Adipocyte (in vitro differentiated cells): ENCODE results near the gene ARL11.
"Not testable (repeated sequence)": the region's sequence is repeated elsewhere in the genome, so short reads cannot be mapped to it uniquely, and the experiment has no call there.

Experiments
- DNase-seq: peaks from one replicate; pipeline ENCODE4 v3.0.0-alpha.2; 2015; ENCODE audit warnings: low read depth
- H3K27me3 ChIP-seq: replicated peaks from 2 replicates; pipeline ENCODE4 v1.7.0; 2013; ENCODE audit warnings: mild to moderate bottlenecking, low read length, moderate library complexity; ENCODE audit not compliant: control insufficient read depth, insufficient read depth
- H3K36me3 ChIP-seq: 2 replicates; pipeline ENCODE4 v1.7.0; 2013; ENCODE audit warnings: low read length, mild to moderate bottlenecking, moderate library complexity; ENCODE audit not compliant: control insufficient read depth, insufficient read depth, severe bottlenecking
- H3K4me1 ChIP-seq: 2 replicates; pipeline ENCODE4 v1.7.0; 2013; ENCODE audit warnings: mild to moderate bottlenecking, low read length, moderate library complexity; ENCODE audit not compliant: control insufficient read depth, insufficient read depth
- H3K4me3 ChIP-seq: 2 replicates; pipeline ENCODE4 v1.7.0; 2013; ENCODE audit warnings: mild to moderate bottlenecking, low read length, moderate library complexity
- H3K9ac ChIP-seq: 2 replicates; pipeline ENCODE4 v1.7.0; 2013; ENCODE audit warnings: mild to moderate bottlenecking, low read length, moderate library complexity
- H3K9me3 ChIP-seq: 2 replicates; pipeline ENCODE4 v1.7.0; 2013; ENCODE audit warnings: mild to moderate bottlenecking, low read length, moderate library complexity; ENCODE audit not compliant: control insufficient read depth

The ARL11 gene

DNA sequence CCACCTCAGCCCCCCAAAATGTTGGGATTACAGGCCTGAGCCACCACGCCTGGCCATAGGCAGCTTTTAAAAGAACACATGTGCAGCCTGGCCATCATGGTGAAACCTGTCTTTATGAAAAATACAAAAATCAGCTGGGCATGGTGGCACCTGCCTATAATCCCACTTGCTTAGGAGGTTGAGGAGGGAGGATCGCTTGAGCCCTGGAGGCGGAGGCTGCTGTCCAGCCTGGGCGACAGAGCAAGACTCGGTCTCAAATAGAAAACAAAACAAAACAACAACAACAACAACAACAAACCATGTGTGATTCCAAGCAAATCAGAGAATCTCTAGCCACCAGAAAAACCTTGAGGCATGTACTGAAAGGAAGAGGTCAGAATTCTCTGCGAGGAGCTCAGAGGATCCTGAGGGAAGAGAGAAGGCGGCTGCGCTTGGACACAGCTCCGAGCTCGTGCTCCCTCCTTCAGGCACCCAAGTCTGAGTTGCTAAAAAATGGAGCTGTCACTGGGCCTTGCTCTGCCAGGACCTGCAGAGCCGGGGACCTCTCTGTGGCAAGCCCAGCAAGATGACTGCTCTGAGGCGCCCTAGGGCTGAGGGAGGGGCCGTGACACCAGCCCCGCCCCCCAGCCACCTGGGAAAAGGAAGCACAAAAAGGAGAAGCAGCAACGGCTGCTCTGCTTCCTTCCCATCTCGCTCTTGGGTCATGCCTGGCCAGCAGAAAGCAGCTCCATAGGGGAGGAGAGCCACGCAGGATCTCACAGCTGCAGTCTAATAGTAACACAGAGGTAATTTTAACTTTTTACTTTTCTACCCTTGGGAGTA lies at the start of gene ARL11:
ARL11 (plus strand) TSS at position 677 of the 822 bp plus-strand sequence. CDS start 1,941 bp downstream, outside the sequence.
- no peaks in the 10 kb centered on the region for H3K9me3 ChIP-seq
- H3K4me3 ChIP-seq = no peak within 1 kb of the TSS
- H3K9ac ChIP-seq = no peak within 1 kb of the TSS
- no peaks in the 10 kb centered on the region for H3K27me3 ChIP-seq
- DNase-seq = no peak
- H3K4me1 ChIP-seq = peaks cover 14% of the 10 kb centered on the region
- no peaks in the 10 kb centered on the region for H3K36me3 ChIP-seq

DNA sequence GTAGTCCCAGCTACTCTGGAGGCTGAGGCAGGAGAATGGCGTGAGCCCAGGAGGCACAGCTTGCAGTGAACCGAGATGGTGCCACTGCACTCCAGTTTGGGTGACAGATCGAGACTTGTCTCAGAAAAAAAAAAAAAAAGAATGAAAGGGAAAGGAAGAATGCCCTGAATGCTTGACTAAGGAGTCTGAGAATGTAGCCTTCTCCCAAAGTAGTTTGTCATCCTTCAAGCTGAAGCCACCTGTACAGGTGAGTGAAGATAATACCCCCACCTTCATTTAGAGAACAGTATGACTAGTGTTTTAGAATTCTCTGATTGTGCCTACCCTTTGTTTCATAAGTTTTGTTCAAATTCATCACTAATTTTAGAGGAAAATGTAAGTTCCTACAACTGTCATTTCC lies 48.8 kb upstream of the ARL11 start:
- Histone ChIP-seq H3K9me3 (no peaks in the 10 kb centered on the region), H3K4me1 (peaks cover 4% of the 10 kb centered on the region), H3K9ac (no peak overlapping the region), H3K27me3 (no peaks in the 10 kb centered on the region), H3K36me3 (peaks cover 13% of the 10 kb centered on the region), H3K4me3 (no peak overlapping the region)
- no peak for DNase-seq

DNA sequence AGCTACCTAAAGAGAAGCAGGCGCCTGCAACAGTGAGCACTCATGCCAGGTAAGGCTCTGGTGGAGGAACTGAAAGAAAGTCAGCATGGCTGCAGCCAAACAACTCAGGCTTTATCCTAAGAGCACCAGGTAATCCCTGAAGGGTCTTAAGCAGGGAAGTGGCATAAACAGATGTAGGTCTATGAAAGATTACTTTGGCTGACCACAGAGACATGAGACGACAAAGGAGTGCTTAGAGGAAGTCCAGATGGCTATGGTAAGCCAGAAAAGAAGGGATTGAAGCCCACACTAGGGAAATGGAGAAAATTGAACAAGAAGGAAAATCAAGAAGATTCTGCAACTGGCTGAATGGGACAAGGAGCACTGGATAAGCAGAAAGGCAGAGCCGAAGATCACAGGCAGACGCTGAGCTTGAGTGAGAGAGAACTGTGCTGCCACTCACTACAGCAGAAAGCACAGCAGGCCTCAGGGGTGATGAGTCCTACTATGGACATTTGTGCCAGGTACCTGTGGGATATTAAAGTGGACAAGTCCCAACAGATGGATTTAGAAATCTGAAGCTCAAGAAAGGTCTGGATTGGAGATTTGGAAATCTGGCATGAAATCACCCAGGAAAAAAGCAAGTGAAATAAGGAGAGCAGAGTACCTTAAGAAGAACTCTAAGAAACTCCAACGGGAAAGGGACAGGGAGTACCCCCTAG lies 47.2 kb upstream of the ARL11 start:
- H3K4me1 ChIP-seq = peaks cover 14% of the 10 kb centered on the region
- no peaks in the 10 kb centered on the region for H3K9me3 ChIP-seq
- peaks cover 13% of the 10 kb centered on the region for H3K36me3 ChIP-seq

DNA sequence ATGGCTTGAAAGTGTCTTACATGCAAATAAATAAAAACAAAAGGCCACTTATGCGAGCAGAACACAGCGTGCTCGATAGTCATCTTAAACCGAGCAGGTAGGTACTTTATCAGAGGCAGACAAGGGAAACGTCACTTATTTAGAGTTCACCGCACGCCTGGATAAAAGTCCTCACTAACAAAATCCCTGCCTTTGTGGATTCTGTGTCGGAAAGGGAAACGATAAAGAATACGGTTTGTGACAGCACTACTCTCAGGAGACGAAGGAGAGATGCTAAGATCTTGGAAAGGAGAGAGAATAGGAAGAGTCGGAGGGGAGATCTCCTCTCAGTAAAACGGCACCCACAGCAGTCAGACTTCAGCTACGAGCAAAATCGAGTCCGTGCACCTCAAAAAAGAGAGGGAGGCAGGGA lies 43.5 kb upstream of the ARL11 start:
- Histone ChIP-seq H3K9ac (peak overlapping the region; percentile 89), H3K36me3 (peaks cover 9% of the 10 kb centered on the region), H3K9me3 (no peaks in the 10 kb centered on the region), H3K27me3 (no peaks in the 10 kb centered on the region), H3K4me3 (peak overlapping the region; percentile 97), H3K4me1 (peaks cover 24% of the 10 kb centered on the region)
- peak; percentile 46 for DNase-seq

More for the DNA sequence above, 47.2 kb upstream of the ARL11 start:
- Histone ChIP-seq H3K4me3 (no peak overlapping the region), H3K9ac (no peak overlapping the region), H3K27me3 (no peaks in the 10 kb centered on the region)
- DNase-seq = no peak

DNA sequence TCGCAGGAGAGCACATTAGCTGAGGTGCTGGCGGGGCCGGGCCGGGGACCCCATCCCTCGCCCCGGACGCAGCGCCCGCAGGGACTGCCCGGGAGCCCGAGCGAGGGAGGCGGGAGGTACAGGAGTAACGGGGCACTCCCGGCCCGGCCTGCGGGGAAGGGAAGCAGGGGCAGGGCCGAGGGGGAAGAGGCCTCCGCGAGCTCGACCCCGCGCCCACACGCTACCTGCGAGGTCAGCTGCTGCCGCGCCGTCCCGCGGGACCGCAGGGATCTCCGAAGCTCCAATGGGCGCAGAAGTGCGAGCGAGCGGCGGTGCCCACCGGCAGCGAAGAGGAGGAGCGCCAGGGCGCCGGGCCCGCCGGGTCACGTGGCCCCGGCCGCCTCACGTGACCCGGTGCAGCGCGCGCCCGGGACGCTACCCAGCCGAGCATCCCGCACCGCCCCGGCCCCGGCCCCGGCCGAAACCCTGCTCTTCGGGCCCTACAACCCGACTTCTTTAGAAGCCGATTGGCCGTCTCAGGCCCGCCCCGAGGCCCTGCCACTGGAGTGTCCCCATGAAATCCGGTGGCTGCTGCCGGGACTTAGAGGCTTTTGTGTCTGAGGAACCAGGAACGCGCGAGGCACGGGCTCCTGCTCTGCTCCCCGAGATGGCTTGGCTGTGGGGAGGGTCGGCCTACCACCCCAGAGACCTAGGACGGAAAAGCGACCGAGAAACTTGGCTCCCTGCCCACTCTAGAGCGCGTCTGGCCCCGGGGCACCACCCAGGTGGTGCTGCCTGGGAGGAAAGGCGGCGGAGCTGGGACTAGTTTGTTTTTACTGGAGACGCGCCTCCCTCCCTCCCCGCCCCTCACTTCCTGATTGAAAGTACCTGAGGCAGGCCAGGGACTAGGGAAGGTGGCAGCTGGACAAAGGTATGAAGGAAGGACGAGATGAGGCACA lies 42.8 kb upstream of the ARL11 start, which contains the start of gene RCBTB1:
RCBTB1 (minus strand) TSS at position 339 of the 938 bp plus-strand sequence. CDS start 18,279 bp downstream, outside the sequence.
- Histone ChIP-seq H3K4me3 (peak within 1 kb of the TSS; percentile 97), H3K4me1 (peaks cover 24% of the 10 kb centered on the region), H3K36me3 (peaks cover 3% of the 10 kb centered on the region), H3K9ac (peak within 1 kb of the TSS; percentile 89), H3K9me3 (no peaks in the 10 kb centered on the region), H3K27me3 (no peaks in the 10 kb centered on the region)
- DNase-seq = peak; percentile 89

DNA sequence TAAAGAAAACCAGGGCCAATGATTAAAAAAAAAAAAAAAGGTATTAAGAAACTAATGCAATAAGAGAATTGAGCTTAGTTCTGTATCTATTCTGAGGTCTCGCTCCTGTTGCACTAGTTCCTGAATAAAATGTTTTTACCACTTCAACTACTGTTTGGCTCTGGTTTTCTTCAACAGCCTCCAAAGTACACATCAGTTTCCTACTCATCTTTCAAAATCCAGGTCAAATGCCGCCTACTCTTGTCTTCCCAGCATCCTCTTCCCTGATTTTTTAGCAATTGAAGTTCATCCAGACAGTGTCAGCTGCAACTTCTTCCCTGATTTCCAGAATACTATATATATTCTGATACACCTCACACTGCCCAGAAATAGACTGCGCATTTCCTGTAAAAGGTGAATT lies 41.6 kb upstream of the ARL11 start:
- H3K27me3 ChIP-seq = no peaks in the 10 kb centered on the region
- H3K9me3 ChIP-seq = no peaks in the 10 kb centered on the region
- H3K9ac ChIP-seq = no peak overlapping the region
- peaks cover 2% of the 10 kb centered on the region for H3K36me3 ChIP-seq
- H3K4me3 ChIP-seq = no peak overlapping the region
- H3K4me1 ChIP-seq = peaks cover 24% of the 10 kb centered on the region
- DNase-seq = no peak

DNA sequence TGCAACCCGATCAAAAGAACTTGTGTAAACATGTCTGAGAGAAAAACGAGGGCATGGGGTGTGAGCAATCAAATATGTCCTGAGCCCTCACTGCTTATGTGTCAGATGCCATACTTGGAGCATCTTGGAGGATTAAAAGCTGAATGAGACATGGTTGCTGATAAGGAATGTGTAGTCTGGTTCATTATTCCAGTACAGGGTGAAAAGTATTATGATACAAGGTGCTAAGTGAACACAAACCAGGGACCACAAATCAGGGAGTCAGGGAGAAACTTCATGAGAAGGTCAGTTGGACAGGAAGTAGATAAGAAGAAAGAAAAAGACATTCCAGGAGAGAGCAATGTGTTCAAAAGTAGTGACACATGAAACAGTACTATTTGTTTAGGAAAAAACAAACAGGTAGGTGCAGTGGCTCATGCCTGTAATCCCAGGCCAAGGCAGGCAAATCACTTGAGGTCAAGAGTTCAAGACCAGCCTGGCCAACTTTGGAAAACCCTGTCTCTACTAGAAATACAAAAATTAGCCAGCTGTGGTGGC lies 40.9 kb upstream of the ARL11 start:
- no peaks in the 10 kb centered on the region for H3K9me3 ChIP-seq
- H3K27me3 ChIP-seq = no peaks in the 10 kb centered on the region
- H3K4me3 ChIP-seq = no peak overlapping the region
- no peaks in the 10 kb centered on the region for H3K36me3 ChIP-seq
- H3K4me1 ChIP-seq = peaks cover 24% of the 10 kb centered on the region
- no peak overlapping the region for H3K9ac ChIP-seq
- no peak for DNase-seq

DNA sequence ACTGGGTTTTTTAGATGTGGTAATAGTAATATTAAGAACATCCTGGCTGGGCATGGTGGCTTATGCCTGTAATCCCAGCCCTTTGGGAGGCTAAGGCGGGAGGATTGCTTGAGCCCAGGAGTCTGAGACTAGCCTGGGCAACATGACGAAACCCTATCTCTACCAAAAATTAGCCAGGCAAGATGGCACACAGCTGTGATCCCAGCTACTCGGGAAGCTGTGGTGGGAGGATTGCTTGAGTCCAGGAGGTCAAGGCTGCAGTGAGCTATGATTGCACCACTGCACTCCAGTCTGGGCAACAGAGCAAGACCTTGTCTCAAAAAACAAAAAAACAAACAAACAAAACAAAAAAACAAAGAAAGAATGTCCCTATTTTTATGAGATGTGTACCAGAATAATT lies 37.6 kb upstream of the ARL11 start:
- DNase-seq = not testable (repeated sequence)

DNA sequence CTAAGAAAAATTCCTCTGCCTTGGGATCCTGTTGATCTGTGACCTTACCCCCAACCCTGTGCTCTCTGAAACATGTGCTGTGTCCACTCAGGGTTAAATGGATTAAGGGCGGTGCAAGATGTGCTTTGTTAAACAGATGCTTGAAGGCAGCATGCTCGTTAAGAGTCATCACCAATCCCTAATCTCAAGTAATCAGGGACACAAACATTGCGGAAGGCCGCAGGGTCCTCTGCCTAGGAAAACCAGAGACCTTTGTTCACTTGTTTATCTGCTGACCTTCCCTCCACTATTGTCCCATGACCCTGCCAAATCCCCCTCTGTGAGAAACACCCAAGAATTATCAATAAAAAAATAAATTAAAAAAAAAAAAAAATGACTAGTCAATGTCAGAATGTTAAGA lies 34.4 kb upstream of the ARL11 start:
- H3K36me3 ChIP-seq, H3K4me3 ChIP-seq, H3K27me3 ChIP-seq, H3K4me1 ChIP-seq, H3K9me3 ChIP-seq, H3K9ac ChIP-seq, DNase-seq: not testable (repeated sequence)

More for the DNA sequence above, 37.6 kb upstream of the ARL11 start:
- not testable (repeated sequence) for H3K36me3 ChIP-seq, H3K9ac ChIP-seq, H3K27me3 ChIP-seq, H3K9me3 ChIP-seq, H3K4me3 ChIP-seq
- H3K4me1 ChIP-seq = peaks cover 14% of the 10 kb centered on the region

DNA sequence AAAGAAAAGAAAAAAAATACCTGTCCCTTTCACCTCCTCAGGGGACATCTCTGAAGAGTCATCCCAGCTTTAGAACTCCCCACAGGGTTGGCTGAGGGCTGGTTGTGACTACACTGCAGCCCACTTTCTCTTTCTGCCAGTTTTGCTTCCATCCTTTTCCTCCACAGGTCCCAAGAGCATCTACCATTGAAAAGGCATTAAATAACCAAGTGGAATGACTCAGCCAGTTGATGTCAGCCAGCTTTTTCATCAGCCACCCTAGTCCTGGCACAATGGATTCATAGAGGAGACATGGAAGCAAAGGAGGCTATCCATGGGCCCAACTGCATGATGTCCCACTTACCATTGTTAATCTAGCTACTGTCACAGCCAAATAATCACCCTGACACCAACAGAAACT lies 33.7 kb upstream of the ARL11 start:
- Histone ChIP-seq H3K27me3 (peaks cover 5% of the 10 kb centered on the region), H3K36me3 (no peaks in the 10 kb centered on the region), H3K9me3 (no peaks in the 10 kb centered on the region), H3K9ac (no peak overlapping the region), H3K4me1 (no peaks in the 10 kb centered on the region), H3K4me3 (no peak overlapping the region)
- DNase-seq = no peak
